T1000 (cell line): ENCODE measurements around the gene PDE8A.

Experiments used
- DNase-seq: peaks from one replicate; lab custom pipeline; 2025; ENCODE audit warnings: mixed read lengths; lab: John Stamatoyannopoulos, UW

PDE8A gene

DNA sequence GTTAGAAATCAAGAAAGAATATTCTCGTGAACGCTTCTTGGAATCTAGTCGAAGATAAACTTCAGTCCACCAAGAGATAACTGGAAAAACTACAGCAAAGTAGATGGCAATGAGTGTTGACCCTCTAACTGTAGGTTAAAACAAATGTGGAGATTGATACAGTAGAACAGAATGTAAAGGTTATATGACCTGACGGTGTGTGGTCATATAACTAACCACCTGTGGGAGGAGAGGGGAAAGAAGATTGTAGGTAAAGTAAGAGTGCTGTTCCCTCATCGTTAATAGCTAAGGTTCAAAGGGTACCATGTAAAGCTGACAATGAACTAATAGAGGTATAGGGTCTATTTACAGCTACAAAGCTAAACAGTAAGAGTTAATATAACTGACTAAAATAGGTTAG, 52.6 kb downstream of the PDE8A start:
- no peak for DNase-seq

DNA sequence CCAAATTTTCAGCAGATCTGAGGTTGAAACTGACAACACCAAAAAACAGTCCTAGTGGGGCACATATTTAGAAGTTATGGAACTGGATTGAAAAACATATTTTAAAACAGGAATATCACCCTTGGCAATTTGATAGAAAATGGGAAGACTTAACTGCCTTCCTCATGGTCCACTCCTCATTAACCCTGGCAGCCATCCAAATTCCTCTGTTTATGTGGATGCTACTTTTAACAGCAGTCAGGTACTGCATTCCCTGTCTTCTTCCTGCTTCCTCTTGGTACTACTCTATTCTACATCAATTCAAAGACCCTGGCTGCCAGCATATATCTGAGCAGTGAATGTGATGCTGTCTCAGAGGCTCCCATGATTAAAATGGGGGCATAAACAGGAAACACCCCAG, 54.3 kb downstream of the PDE8A start:
- DNase-seq: no peak

DNA sequence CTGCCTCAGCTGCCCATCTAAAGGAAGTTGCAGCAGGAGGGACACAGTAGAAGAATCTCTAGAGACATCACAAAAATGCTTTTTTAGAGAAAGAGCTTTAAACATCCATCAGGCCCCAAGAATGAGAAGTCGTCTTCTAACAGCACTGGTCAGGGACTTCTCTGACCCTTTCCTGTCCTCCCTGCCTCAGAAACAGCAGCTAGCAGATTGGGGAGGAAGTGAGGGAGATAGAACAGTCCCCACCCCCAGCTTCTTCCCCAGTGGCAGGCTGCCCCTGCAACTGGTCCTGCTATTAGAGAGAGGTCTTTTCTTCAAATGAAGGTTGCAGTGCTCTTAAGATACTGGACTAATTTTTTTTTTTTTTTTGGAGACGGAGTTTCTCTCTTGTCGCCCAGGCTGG, 55.1 kb downstream of the PDE8A start:
- no peak for DNase-seq

DNA sequence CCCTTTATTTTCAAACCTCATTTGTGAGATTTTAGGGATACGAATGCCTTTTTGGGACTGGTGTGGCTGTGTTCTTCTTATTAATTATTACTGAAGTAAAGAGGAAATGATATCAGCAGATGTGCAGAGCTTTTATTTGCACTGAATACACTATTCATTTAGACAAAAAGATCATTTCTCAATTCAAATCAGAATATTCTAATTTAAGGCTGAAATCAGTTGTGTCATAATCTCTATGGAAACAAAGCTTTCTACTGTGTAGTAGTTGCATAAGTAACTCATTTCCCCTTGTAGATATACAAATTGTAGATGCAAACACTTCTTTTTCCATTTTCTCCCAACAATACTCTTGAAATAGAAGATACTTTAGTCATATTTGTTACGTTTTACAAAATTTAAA, 56.0 kb downstream of the PDE8A start:
- no peak for DNase-seq

DNA sequence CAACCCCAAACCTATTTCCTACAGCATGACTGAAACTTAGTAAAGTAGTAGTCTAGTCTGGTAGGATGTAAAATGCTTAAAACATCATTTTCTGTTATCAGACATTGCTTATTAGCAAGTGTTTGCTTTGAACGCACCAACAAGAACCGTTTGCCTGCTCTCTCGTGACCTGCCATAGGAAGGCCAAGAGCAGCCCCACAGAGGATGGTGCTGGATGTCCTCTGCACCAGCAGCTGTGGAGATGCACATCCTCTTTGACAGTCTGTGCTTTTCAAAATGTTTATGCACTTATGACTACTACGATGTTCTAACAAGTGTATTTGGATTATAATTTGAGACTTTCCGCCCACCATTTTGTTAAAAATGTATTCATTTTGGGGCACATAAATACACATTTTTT, 59.6 kb downstream of the PDE8A start:
- no peak for DNase-seq

DNA sequence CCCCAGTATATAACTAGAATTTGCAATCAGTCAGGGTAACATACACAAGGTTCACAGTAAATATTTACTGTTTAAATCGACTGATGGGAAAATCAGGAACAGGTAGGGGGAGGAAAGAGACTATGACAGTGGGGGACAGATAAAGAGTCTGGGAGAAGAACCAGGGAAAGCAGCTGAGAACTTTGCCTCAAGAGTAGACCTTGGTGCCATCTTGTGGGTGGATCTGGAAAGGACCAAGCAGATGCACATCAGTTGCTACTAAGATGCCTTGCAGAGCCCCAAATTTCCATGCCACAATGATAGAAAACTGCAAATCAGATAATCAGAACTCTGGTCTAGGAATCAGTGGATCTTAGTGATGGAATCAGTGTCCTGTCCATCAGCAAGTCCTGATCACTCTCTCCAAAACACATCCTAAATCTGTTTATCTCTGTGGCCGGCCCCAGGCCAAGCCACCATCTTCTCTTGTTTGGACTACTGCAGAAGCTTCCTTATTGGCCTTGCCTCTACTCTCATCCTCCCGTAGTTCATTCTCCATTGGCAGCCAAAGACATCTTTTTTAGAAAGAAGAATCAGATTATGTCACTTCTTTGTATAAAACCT, 62.7 kb downstream of the PDE8A start:
- no peak for DNase-seq

DNA sequence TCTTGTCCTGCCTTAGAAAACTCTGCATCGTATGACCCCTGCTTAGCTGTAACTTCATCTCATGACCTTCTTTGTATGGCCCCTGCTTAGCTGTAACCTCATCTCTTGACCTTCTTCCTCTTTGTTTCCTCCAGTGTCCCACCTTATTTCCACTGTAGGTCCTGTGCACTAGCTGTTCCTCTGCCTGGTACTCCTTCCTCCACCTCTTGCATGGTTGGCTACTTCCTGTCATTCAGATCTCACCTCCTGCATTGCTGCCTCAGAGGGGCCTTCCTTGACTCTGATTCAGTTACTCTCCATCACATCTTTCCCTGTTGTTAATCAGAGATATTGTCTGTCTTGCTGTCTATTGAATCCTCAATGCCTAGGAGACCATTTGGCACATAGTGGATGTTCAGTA, 63.2 kb downstream of the PDE8A start:
- DNase-seq: no peak

DNA sequence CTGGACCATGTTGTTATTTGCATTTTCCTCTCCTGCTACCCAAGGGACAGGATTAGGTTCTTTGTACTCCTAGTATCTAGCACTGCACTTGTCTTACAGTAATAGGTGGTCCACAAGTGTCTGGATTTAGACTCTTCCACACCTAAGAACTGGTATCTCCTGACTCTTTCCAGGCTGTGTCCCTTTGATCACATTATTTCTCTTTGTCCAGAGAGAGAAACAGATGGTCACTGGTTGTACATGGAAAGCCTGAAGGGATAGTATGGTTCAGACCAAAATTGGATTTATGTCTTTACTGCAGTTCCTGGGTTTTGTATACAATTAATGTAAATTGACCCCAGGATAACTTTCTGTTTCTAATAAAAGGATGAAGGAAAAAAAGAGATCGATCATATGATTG, 64.0 kb downstream of the PDE8A start:
- no peak for DNase-seq

DNA sequence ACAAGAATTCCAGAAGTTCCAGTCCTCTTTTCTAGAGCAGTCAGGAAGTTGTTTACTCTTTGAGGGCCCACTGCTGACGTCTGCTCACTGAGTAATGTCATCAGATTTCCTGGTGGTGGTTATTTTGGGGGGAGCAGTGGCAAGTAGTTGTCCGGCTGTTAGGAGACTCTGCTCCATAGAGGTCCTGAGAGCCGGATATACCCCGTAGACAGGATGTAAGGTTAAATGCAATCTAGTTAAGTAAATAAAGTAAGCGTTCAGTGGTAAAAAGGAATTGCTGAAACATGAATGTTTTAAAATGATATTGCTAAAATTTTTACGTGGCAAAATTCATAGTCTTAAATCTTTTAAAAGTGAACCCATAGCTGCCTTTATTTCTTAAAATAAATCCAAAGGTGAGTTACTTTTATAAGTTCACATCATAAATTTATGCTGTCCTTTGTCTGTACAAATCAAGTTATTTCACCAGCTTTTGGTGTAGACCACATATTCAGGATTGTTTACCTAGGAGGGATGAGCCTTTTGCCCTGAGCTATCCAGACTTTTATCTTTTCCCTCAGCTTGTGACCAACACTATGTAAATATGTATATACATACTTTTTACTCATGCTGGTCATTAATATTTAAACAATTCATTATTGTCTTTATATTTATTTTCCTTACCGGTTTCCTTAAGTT, 65.8 kb downstream of the PDE8A start:
- no peak for DNase-seq

DNA sequence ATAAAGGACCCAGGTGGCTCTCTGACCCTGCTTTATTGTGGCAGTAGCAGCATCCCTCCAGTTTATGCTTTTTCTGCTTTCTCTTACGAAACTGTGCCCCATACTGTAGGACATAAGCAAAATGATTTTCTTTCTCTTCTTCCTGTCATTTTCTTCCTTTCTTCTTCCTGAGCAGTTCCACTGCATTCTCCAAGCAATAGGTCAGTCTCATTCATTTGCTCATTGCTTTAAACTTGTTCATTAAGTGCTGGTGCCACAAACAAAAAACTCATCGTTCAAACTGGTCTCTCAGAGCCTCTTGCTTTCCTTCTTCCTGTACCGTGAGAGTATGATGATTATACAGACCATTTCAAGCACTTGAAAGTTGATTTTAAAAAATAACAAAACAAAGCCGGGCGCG, 66.8 kb downstream of the PDE8A start:
- no peak for DNase-seq

DNA sequence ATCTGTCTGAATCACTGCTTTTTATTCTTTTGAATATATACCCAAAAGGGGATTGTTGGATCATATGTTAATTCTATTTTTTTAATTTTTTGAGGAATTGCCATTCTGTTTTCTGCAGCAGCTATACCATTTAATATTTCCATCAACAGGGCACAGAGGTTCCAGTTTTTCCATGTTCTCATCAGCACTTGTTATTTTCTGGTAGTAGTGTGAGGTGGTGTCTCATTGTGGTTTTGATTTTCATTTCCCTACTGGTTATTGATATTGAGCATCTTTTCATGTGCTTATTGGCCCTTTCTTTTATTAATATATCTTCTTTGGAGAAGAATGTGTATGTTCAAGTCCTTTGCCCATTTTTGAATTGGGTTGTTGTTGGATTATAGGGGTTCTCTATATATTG, 68.1 kb downstream of the PDE8A start:
- DNase-seq: no peak

DNA sequence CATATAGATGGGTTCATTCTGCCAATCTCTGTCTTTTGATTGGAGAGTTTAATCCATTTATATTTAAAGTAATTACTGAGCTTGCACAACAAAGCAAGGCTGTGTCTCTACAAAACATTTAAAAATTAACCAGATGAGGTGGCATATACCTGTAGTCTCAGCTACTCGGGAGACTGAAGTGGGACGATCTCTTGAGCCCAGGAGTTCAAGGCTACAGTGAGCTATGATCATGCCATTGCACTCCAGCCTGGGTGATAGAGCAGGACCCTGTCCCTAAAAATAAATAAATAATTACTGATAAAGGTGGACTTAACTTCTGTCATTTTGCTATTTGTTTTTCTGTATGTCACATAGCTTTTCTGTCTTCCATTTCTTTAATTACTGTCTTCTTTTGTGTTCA, 78.1 kb downstream of the PDE8A start:
- no peak for DNase-seq

DNA sequence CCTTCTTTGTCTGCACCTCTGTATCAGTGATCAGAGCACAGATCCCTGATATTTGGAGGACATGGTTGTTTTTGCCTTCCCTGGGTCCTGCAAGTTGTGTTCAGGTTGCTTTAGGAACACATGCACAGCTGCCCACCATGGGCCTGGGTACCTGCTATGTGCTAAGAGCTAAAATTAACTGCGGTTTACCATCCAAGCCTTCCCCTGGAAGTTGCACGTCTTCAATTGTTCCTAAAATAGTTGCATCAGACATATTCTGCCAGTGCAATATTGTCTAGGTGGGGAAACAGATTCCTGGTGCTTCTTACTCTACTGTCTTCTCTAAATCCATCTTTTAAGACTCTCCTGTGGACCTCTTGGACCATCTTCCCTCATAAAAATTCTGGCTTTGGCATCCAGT, 80.9 kb downstream of the PDE8A start:
- DNase-seq: no peak

DNA sequence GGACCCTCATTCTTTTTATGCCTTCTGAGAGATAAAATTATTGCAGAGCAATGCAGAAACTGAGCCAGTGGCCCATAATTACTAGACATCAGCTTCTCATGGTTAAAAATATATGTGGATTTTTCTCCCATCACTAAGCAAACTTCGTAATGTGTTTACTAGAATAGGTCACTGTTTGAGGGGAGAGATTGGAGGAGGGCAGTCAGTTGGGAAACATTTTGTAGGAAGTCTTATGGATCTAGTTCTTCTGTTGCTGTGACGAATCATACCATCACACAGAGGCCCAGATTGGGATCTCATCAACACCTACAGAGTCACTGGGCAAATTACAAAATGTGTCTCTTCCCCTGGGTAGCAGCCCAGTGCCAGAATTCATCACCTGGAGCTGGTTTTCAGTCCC, 81.4 kb downstream of the PDE8A start:
- no peak for DNase-seq

DNA sequence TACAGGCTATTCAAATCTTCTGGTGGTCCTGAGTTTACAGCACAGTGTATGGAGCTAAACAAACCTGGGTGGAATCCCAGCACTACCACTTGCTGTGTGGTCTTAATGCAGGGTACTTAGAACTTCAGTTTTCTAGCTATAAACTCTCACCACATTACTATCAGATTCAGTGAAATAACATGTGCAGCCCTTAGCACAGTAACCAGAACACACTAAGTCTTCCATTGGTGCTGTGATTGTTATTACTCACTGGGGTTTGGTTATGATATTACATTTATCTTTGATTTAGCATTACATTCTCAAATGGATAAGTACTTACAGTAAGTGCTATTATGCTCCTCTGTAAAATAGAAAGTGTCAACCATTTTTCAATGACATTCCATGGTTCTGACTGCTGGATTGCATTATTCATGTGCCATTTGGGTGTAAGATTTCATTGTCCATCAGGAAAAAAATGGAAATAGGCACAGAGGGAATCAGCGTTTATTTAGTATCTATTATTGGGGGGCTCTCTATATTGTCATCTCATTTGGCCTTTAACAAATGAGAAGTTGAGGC, 81.9 kb downstream of the PDE8A start:
- no peak for DNase-seq

DNA sequence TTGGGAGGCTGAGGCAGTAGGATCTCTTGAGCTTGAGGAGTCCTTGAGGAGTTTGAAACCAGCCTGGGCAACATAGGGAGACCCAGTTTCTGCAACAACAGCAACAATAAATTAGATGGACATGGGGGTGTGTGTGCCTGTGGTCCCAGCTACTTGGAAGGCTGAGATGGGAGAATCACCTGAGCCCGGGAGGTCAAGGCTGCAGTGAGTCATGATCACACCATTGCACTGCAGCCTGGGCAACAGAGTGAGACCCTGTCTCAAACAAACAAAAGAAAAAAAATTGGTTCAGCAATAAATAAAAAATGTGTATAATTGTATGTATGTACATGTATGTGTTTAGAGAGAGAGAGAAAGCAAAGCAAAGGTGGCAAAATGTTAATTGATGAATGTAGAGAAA, 83.1 kb downstream of the PDE8A start:
- DNase-seq: no peak

DNA sequence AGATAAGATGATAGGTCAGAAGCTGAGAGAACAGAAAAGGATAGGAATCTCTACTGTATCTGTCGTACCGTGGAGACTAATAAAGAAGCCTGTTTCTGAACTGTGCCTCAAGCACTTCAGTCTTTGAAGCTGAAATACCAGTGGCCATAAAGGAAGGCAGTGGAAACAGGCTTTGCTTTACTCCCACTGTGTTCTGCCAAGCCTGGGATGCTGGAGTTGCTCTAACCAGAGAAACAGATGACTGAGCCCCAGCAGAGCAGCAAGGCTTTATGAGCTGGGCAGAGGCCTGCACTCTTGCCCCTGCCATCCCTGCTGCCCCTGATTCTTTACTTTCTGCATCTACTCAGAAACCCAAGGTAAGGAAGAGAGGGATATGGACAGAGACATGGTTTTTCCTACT, 89.4 kb downstream of the PDE8A start:
- DNase-seq: no peak

DNA sequence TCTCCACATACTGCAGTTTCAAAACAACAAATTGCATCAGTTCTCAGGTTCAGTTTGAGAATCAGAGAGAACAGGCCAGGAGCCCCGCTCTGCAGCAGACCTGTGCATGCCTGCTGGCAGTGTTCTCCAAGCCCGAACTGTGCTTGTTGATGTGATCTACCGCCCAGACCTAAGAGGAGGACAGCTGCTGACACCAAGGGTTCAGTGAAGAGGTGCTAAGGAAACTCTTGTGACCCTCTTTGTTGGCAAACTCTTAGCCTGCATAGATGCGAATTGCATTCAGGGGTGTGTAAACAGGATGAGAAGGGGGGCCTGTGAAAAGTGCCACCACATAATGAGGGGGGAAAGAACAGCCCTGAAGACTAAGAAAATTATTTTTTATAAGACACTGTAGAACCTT, 89.8 kb downstream of the PDE8A start:
- no peak for DNase-seq

DNA sequence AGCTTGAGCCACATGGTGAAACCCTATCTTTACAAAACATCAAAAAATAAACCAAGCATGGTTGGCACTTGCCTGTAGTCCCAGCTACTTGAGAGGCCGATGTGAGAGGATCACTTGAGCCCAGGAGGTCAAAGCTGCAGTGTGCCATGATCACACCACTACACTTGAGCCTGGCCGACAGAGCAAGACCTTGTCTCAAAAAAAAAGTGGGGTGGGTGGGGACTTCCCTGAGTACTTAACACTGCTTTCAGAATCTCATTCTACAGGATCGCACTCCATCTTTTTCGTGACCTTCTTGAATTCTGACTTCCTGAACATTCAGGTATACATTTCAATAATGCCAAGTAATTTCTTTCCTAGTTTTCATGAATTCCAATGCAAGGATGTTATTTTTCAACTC, 91.3 kb downstream of the PDE8A start:
- no peak for DNase-seq

DNA sequence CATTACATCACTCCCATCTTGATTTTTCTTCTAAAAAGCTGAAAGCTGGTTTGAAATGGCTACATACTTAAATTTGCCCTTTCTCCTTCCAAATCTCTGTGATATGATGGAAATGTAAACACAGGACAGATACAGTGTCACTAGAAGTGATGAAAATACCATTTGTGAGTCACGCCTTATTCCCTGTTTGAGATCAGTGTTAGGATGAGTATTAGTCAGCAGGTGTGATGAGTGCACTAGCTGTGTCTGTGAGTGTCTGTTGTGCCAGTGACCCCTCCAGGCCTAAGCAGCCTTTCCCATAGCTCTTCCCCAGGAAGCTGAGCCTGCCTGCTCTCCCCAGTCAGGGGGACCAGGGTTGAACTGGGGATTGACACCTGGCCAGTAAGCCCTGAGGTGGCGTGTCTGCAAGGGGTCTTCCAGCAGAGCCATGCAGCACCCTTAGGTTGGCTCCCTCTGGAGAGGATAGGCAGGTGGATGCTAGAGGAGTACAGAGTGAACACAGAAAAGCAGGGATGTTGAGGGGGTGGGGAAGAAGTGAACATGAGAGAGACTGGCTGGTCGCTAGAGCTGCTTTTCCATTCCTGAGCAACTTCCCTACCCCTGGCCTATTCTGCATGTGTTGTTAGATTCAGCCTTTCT, 92.0 kb downstream of the PDE8A start:
- no peak for DNase-seq

DNA sequence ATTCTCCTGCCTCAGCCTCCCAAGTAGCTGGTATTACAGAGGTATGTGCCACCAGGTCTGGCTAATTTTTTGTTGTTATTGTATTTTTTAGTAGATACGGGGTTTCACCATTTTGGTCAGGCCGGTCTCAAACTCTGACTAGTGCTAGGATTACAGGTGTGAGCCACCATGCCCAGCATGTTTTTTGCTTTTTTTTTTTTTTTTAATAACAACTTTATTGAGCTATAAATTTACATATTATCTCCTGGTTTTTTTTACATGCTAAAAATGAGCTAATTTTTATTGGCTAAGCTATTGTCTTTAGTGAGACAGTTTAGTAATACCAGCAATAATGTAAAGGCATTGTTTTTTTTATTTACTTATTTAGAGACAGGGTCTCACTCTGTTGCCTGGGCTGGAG, 105.2 kb downstream of the PDE8A start:
- DNase-seq: no peak

DNA sequence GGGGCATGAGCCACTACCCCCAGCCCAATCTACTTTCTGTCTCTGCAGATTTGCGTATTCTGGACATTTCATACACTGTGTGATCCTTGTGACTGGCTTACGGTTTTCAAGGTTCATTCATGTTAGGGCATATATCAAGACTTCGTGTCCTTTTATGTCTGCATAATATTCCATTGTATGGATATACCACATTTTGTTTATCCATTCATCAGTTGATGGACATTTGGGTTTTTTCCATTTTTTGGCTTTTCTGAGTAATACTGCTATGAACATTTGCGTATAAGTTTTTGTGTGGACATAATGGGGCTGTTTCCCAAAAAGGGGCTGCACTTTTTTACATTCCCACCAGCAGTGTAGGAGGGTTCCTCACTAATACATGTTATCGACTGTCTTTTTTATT, 106.6 kb downstream of the PDE8A start:
- no peak for DNase-seq

DNA sequence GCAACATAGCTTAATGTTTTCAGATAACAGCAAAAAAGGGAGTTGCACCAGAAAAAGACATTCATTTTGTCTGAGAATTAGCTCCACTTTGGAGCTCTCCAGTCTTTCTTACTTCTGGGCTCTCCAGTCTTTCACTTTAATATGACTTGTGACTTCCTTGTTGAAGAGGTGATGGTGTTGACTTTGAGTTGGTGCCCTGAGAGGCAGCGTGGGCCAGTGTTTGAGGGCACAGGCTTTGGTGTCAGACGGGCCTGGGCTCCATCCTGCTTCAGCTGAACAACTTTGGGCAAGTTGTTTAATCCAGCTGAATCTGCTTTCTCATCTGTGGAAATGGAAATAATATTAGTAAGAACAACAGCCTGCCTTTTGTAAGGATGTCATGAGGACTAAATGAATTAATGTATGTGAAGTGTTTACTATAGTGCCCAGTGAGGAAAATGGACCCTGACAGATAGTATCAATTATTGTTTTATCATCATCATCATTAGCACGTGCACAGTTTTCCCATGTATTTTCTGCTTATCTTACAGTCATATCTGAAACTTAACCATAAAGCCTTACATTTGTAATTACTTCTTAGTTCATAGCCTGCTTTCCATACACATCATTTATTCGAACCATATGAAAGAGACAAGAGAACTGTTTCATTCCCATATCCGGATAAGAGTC, 108.4 kb downstream of the PDE8A start:
- DNase-seq: no peak
